Measurements from ENCODE around the gene OR56B1. TPM values are rescaled to one million over a fixed set of nuclear protein-coding genes. Genes with fewer than 3 reads are reported as not detected.
A peak's percentile ranks its signal among the peaks of the same experiment; 100 is the strongest.

The OR56B1 gene
- total and polyA plus RNA-seq, 2 experiments from 2014 or later: not detected

DNA sequence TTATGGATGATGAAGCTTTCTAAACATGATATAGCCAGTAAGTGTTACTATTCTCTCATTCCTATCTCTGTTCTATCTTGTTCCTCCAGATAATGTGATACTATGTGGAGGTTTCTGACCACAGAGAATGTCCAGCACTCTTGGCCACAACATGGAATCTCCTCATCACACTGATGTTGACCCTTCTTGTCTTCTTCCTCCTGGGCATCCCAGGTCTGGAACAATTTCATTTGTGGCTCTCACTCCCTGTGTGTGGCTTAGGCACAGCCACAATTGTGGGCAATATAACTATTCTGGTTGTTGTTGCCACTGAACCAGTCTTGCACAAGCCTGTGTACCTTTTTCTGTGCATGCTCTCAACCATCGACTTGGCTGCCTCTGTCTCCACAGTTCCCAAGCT, 9.9 kb upstream of the OR56B1 start:
- H3K4me1 ChIP-seq (ENCODE audit: insufficient read depth): no peaks in the 10 kb centered on the region
- no peak overlapping the region for H3K4me3 ChIP-seq
- in situ Hi-C loops (cut with MboI): no loop called here
- no peak for TF ChIP-seq EZH2 (IDR thresholded peaks at IDR 0.05; ENCODE audit: insufficient read depth, poor library complexity, severe bottlenecking)
- no peak for TF ChIP-seq EZH2phosphoT487 (IDR thresholded peaks at IDR 0.05; ENCODE audit: insufficient read depth, low read depth)
- no peak overlapping the region for H3K9ac ChIP-seq
- H3K9me3 ChIP-seq (ENCODE audit: low read depth): no peaks in the 10 kb centered on the region
- H3K79me2 ChIP-seq (ENCODE audit: insufficient read depth): no peaks in the 10 kb centered on the region
- H3K27ac ChIP-seq: no peak overlapping the region
- H3K36me3 ChIP-seq (ENCODE audit: low read depth): no peaks in the 10 kb centered on the region
- no peaks in the 10 kb centered on the region for H4K20me1 ChIP-seq (ENCODE audit: insufficient read depth)
- H3K9me2 ChIP-seq (ENCODE audit: insufficient read depth): no peaks in the 10 kb centered on the region
- 40 to 47% methylated on average over 1 of the region's 1 CpG for WGBS, 2 experiments (ENCODE audit: low coverage in 1 of 2, low lambda C conversion rate in 2 of 2, missing lambda C conversion rate in 2 of 2)
- peaks cover 8% of the 10 kb centered on the region; the same call in 1 of the 2 replicates for H3K27me3 ChIP-seq (replicated peaks; ENCODE audit: insufficient read depth)
- no peak for DNase-seq
- no peak overlapping the region for H3K4me2 ChIP-seq (ENCODE audit: unreplicated experiment)
- H3F3A ChIP-seq (ENCODE audit: insufficient read depth): no peaks in the 10 kb centered on the region
- H2AFZ ChIP-seq: no peak overlapping the region

DNA sequence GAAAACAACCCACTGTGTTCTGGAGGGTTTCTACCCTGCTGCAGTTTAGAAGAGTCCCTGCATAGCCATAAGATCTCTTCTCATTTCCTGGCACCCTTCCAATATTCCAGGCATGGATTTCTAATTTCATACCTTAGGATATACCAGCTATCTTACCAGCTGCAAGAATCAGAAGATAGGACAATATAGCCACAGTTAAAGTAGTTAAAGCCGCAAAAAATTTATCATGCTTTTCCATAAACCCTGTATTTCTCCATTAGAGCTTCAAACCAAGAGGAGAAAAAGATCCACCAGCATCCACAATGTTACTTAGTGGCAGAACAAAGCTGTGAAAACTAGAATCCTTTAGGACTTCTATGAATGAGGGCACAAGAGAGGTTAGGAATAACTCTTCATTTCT, 8.6 kb upstream of the OR56B1 start:
- no peaks in the 10 kb centered on the region for H3K36me3 ChIP-seq (ENCODE audit: low read depth)
- no peaks in the 10 kb centered on the region for H3K9me3 ChIP-seq (ENCODE audit: low read depth)
- no peaks in the 10 kb centered on the region for H3F3A ChIP-seq (ENCODE audit: insufficient read depth)
- no peak overlapping the region for H3K9ac ChIP-seq
- H4K20me1 ChIP-seq (ENCODE audit: insufficient read depth): no peaks in the 10 kb centered on the region
- H3K79me2 ChIP-seq (ENCODE audit: insufficient read depth): no peaks in the 10 kb centered on the region
- no peaks in the 10 kb centered on the region for H3K9me2 ChIP-seq (ENCODE audit: insufficient read depth)
- no peak overlapping the region for H3K4me2 ChIP-seq (ENCODE audit: unreplicated experiment)
- no peak overlapping the region for H3K4me3 ChIP-seq
- DNase-seq: no peak
- in situ Hi-C loops (cut with MboI): no loop called here
- no peaks in the 10 kb centered on the region for H3K4me1 ChIP-seq (ENCODE audit: insufficient read depth)
- H3K27ac ChIP-seq: no peak overlapping the region
- H2AFZ ChIP-seq: no peak overlapping the region
- TF ChIP-seq EZH2phosphoT487 (IDR thresholded peaks at IDR 0.05; ENCODE audit: insufficient read depth, low read depth): no peak
- WGBS, 2 experiments (ENCODE audit: low coverage in 1 of 2, low lambda C conversion rate in 2 of 2, missing lambda C conversion rate in 2 of 2): 64 to 65% methylated on average over 1 of the region's 1 CpG
- peaks cover 8% of the 10 kb centered on the region; the same call in 1 of the 2 replicates for H3K27me3 ChIP-seq (replicated peaks; ENCODE audit: insufficient read depth)

DNA sequence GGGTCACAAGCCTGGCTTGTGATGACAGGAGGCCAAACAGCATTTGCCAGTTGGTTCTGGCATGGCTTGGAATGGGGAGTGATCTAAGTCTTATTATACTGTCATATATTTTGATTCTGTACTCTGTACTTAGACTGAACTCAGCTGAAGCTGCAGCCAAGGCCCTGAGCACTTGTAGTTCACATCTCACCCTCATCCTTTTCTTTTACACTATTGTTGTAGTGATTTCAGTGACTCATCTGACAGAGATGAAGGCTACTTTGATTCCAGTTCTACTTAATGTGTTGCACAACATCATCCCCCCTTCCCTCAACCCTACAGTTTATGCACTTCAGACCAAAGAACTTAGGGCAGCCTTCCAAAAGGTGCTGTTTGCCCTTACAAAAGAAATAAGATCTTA, 843 bp downstream of the OR56B1 start:
- Histone ChIP-seq H3K27me3 (replicated peaks; ENCODE audit: insufficient read depth) (no peaks in the 10 kb centered on the region), H3F3A (ENCODE audit: insufficient read depth) (no peaks in the 10 kb centered on the region), H3K36me3 (ENCODE audit: low read depth) (no peaks in the 10 kb centered on the region), H4K20me1 (ENCODE audit: insufficient read depth) (no peaks in the 10 kb centered on the region), H3K4me3 (no peak overlapping the region), H3K4me1 (ENCODE audit: insufficient read depth) (peaks cover 6% of the 10 kb centered on the region; the same call in 1 of the 2 replicates), H3K9me2 (ENCODE audit: insufficient read depth) (no peaks in the 10 kb centered on the region), H2AFZ (no peak overlapping the region), H3K79me2 (ENCODE audit: insufficient read depth) (no peaks in the 10 kb centered on the region), H3K9me3 (ENCODE audit: low read depth) (no peaks in the 10 kb centered on the region), H3K9ac (no peak overlapping the region), H3K4me2 (ENCODE audit: unreplicated experiment) (no peak overlapping the region), H3K27ac (no peak overlapping the region)
- TF ChIP-seq EZH2 (IDR thresholded peaks at IDR 0.05; ENCODE audit: insufficient read depth, poor library complexity, severe bottlenecking) (no peak), EZH2phosphoT487 (IDR thresholded peaks at IDR 0.05; ENCODE audit: insufficient read depth, low read depth) (no peak)
- DNase-seq: peak; percentile 24
- in situ Hi-C loops (cut with MboI): no loop called here

DNA sequence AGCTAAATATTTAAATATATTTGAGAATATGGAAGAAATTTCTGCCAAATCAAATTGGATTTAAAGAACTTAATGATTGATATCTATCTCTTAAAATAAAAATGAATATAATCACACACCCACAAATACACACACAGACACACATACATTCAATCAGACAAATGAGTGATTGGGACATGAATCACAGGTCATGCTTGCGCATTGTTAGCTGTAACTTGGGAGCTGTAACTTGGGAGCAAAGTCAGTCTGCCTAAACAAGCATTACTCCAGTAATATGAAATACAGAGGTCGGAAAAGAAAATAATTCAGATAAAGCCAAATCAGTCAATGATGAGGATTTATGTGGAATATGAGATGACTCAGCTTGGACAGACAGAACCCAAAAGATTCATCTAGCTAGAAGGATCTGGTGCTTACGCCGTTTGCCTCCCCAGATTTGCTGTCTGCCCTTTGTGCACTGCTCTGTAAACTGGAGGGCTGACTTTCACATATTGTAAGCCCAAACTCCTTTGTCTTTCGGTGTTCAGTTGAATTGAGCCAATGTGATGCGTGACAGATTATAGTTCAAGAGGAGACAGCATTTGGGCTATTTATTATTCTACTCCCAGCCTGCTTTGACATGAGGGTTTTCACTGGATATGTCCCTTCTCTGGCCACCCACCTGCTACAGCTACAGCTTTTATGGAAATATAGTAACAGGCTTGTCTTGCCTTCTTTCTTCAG, 1.6 kb downstream of the OR56B1 start:
- no peak overlapping the region for H3K9ac ChIP-seq
- H3K36me3 ChIP-seq (ENCODE audit: low read depth): no peaks in the 10 kb centered on the region
- no peaks in the 10 kb centered on the region for H3K79me2 ChIP-seq (ENCODE audit: insufficient read depth)
- no peak overlapping the region for H3K4me3 ChIP-seq
- H2AFZ ChIP-seq: no peak overlapping the region
- H3K9me2 ChIP-seq (ENCODE audit: insufficient read depth): no peaks in the 10 kb centered on the region
- H3K9me3 ChIP-seq (ENCODE audit: low read depth): no peaks in the 10 kb centered on the region
- no peaks in the 10 kb centered on the region for H4K20me1 ChIP-seq (ENCODE audit: insufficient read depth)
- H3K27me3 ChIP-seq (replicated peaks; ENCODE audit: insufficient read depth): no peaks in the 10 kb centered on the region
- WGBS, 2 experiments (ENCODE audit: low coverage in 1 of 2, low lambda C conversion rate in 2 of 2, missing lambda C conversion rate in 2 of 2): 69% methylated on average over 6 of the region's 6 CpGs
- H3K27ac ChIP-seq: no peak overlapping the region
- TF ChIP-seq EZH2 (IDR thresholded peaks at IDR 0.05; ENCODE audit: insufficient read depth, poor library complexity, severe bottlenecking): no peak
- TF ChIP-seq EZH2phosphoT487 (IDR thresholded peaks at IDR 0.05; ENCODE audit: insufficient read depth, low read depth): no peak
- in situ Hi-C loops (cut with MboI): no loop called here
- peak; percentile 7 for DNase-seq
- peaks cover 6% of the 10 kb centered on the region; the same call in 1 of the 2 replicates for H3K4me1 ChIP-seq (ENCODE audit: insufficient read depth)
- no peaks in the 10 kb centered on the region for H3F3A ChIP-seq (ENCODE audit: insufficient read depth)
- H3K4me2 ChIP-seq (ENCODE audit: unreplicated experiment): no peak overlapping the region

Measured in GM23248 (cell line).